Measurements from ENCODE around the gene IP6K2. TPM values are rescaled to one million over a fixed set of nuclear protein-coding genes. Genes with fewer than 3 reads are reported as not detected.

Gene IP6K2
- total RNA-seq, 2 experiments from 2014 or later, result 97.2 to 121 TPM

DNA sequence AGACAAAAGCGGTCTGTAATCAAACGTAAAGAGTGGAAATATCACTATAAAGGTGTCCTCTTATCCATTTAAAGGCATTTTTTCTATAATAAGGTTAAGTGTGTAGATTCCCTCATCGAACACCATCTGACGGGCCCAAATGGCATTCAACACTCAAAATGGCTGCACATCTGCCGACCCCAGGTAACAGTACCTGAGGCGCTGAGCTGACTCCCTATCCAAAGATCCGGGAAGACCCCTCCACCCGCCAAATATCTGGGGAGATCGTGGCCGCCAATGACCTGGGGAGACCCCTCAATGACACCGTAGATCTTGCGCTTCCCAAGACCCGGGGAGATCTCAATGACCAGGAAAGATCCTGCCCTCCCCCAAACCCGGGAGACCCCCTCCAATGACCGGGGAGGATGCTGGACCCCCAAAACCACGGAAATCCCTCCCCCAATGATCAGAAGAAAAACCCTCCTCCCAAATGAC lies 476 bp downstream of the IP6K2 start:
- Histone ChIP-seq H3K27ac (ENCODE audit: low read depth in 1 of 2, low read length in 2 of 2) (peak overlapping the region; percentile 77 to 88), H3K4me3 (ENCODE audit: low read length) (peak overlapping the region; percentile 89), H3K27me3 (ENCODE audit: control insufficient read depth in 1 of 2, insufficient read depth in 2 of 2, low read length in 2 of 2) (no peaks in the 10 kb centered on the region), H3K36me3 (ENCODE audit: insufficient read depth, low read length) (peaks cover 30% of the 10 kb centered on the region), H3K4me1 (ENCODE audit: insufficient read depth, low read length) (peaks cover 43% of the 10 kb centered on the region), H3K9me3 (ENCODE audit: control insufficient read depth in 1 of 2, insufficient read depth in 1 of 2, low read length in 2 of 2) (no peaks in the 10 kb centered on the region)
- Mint-ChIP-seq H3K36me3 (ENCODE audit: low read depth) (peaks cover 46% of the 10 kb centered on the region), H3K4me1 (ENCODE audit: low read depth) (peaks cover 48% of the 10 kb centered on the region), H3K27me3 (no peaks in the 10 kb centered on the region), H3K4me3 (peak overlapping the region; percentile 96), H3K9me3 (no peaks in the 10 kb centered on the region), H3K27ac (peak overlapping the region; percentile 88)
- TF ChIP-seq, protein P1, sequence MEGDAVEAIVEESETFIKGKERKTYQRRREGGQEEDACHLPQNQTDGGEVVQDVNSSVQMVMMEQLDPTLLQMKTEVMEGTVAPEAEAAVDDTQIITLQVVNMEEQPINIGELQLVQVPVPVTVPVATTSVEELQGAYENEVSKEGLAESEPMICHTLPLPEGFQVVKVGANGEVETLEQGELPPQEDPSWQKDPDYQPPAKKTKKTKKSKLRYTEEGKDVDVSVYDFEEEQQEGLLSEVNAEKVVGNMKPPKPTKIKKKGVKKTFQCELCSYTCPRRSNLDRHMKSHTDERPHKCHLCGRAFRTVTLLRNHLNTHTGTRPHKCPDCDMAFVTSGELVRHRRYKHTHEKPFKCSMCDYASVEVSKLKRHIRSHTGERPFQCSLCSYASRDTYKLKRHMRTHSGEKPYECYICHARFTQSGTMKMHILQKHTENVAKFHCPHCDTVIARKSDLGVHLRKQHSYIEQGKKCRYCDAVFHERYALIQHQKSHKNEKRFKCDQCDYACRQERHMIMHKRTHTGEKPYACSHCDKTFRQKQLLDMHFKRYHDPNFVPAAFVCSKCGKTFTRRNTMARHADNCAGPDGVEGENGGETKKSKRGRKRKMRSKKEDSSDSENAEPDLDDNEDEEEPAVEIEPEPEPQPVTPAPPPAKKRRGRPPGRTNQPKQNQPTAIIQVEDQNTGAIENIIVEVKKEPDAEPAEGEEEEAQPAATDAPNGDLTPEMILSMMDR (IDR thresholded peaks at IDR 0.05), result no peak
- POLR2A ChIA-PET, result interaction anchor here (0.6 to 2.8 kb wide), 28 partner anchors 8 to 1822 kb away, joined by 3 to 20 read pairs (median 4); partner anchors contain the start of genes ARIH2, CCDC51, CELSR3 and DAG1
- intact Hi-C loops (cut with DNase I, micrococcal nuclease), result loop anchor here (2.0 to 5.0 kb wide), 6 partner anchors 32 to 450 kb away; partner anchors contain the start of genes CCDC71 (in 1 of the 2), IMPDH2 (in 1 of the 2), NCKIPSD (in 1 of the 2) and PFKFB4 (in 1 of the 2)
- CTCF ChIA-PET, result interaction anchor here (0.7 to 1.4 kb wide), 8 partner anchors 19 to 305 kb away, joined by 3 to 5 read pairs (median 4); partner anchors contain the start of genes ARIH2, NCKIPSD and NDUFAF3
- DNase-seq, result peak; percentile 4 to 62 (median 14)
- ATAC-seq (ENCODE audit: poor library complexity), result peak; percentile 15

- Mint-ChIP-seq H3K4me1 (ENCODE audit: low read depth) (peaks cover 59% of the 10 kb centered on the region), H3K9me3 (no peaks in the 10 kb centered on the region), H3K4me3 (peak overlapping the region; percentile 96), H3K27me3 (no peaks in the 10 kb centered on the region), H3K27ac (peak overlapping the region; percentile 88), H3K36me3 (ENCODE audit: low read depth) (peaks cover 59% of the 10 kb centered on the region)
- Histone ChIP-seq H3K4me3 (ENCODE audit: low read length) (peak overlapping the region; percentile 89), H3K36me3 (ENCODE audit: insufficient read depth, low read length) (peaks cover 40% of the 10 kb centered on the region), H3K9me3 (ENCODE audit: control insufficient read depth in 1 of 2, insufficient read depth in 1 of 2, low read length in 2 of 2) (no peaks in the 10 kb centered on the region), H3K27ac (ENCODE audit: low read depth in 1 of 2, low read length in 2 of 2) (no peak overlapping the region), H3K4me1 (ENCODE audit: insufficient read depth, low read length) (peaks cover 50% of the 10 kb centered on the region), H3K27me3 (ENCODE audit: control insufficient read depth in 1 of 2, insufficient read depth in 2 of 2, low read length in 2 of 2) (no peaks in the 10 kb centered on the region)
- ATAC-seq (ENCODE audit: poor library complexity) (no peak), DNase-seq (no peak)
- POLR2A ChIA-PET, result interaction anchor here (2.8 kb wide), 1 partner anchor 183 kb away, joined by 12 read pairs; the partner anchor contains the start of gene SLC25A20
- intact Hi-C loops (cut with DNase I, micrococcal nuclease), result loop anchor here in 1 of 2 experiments (5.0 kb wide), 3 partner anchors 158 to 312 kb away; partner anchors contain the start of genes IMPDH2 and PFKFB4
- TF ChIP-seq, protein P1 (IDR thresholded peaks at IDR 0.05), result no peak
- CTCF ChIA-PET, result interaction anchor here (1.0 to 1.4 kb wide), 3 partner anchors 25 to 203 kb away, joined by 4 to 5 read pairs (median 4); partner anchors contain the start of genes ARIH2 and NCKIPSD
Observed at GRCh38 chr3:48715174-48715800, 1.7 kb downstream of the IP6K2 start.

DNA sequence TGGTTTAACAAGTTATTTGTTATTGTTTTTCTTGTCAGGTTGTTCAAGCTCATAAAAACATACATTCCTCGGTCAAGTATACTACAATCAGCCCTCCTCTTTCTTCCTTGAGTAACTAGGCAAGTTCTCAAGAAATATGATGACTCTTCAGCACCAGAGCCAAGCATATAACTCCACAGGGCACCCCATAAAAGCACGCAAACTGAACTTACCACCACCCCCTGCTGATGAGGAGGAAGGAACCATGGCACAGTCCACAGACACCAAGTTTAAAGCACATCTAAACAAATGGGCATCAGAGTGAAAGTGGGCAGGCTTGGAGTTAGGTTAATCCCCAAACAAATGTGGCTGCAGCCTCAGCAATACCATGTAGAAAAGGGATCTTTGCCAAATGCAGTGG lies 5.3 kb downstream of the IP6K2 start:
- Mint-ChIP-seq H3K27ac (peak overlapping the region; percentile 63), H3K27me3 (no peaks in the 10 kb centered on the region), H3K4me1 (ENCODE audit: low read depth) (peaks cover 74% of the 10 kb centered on the region), H3K36me3 (ENCODE audit: low read depth) (peaks cover 82% of the 10 kb centered on the region), H3K9me3 (no peaks in the 10 kb centered on the region), H3K4me3 (peak overlapping the region; percentile 76)
- CTCF ChIA-PET, result no interaction called here
- ATAC-seq (ENCODE audit: poor library complexity), result no peak
- no peaks in the 10 kb centered on the region for H3K9me3 ChIP-seq (ENCODE audit: control insufficient read depth in 1 of 2, insufficient read depth in 1 of 2, low read length in 2 of 2)
- peaks cover 72% of the 10 kb centered on the region for H3K4me1 ChIP-seq (ENCODE audit: insufficient read depth, low read length)
- no peak overlapping the region for H3K4me3 ChIP-seq (ENCODE audit: low read length)
- TF ChIP-seq, protein P1 (IDR thresholded peaks at IDR 0.05), result no peak
- no peak overlapping the region for H3K27ac ChIP-seq (ENCODE audit: low read depth in 1 of 2, low read length in 2 of 2)
- H3K36me3 ChIP-seq (ENCODE audit: insufficient read depth, low read length), result peaks cover 67% of the 10 kb centered on the region
- no peak for DNase-seq
- intact Hi-C loops (cut with DNase I, micrococcal nuclease), result no loop called here
- POLR2A ChIA-PET, result no interaction called here
- H3K27me3 ChIP-seq (ENCODE audit: control insufficient read depth in 1 of 2, insufficient read depth in 2 of 2, low read length in 2 of 2), result no peaks in the 10 kb centered on the region

Data from CD4-positive, alpha-beta T cell (primary cell).